Aorta (tissue), 5 donors: ENCODE data around the gene TRIOBP. TPM values are rescaled to one million over a fixed set of nuclear protein-coding genes. Genes with fewer than 3 reads are reported as not detected.
"Not testable (repeated sequence)": the region's sequence is repeated elsewhere in the genome, so short reads cannot be mapped to it uniquely, and the experiment has no call there.

ENCODE experiments used
- ATAC-seq: fragments of 200-7000 bp; cut with Tn5 transposase; one replicate; pipeline ENCODE4 v1.9.1; 2022; ENCODE audit warnings: moderate library complexity; ENCODE audit not compliant: low FRiP score
- DNase-seq, 2 donors: peaks; one replicate each; pipeline ENCODE4 v3.0.0-alpha.2; 2020
- H3K27ac ChIP-seq, 2 donors: one replicate each; pipeline ENCODE4 v1.5.1; 2013; ENCODE audit warnings: low read length in 2 of 2, mild to moderate bottlenecking in 2 of 2, moderate library complexity in 2 of 2, control low read depth in 1 of 2, inconsistent platforms in 1 of 2, low read depth in 1 of 2
- H3K27me3 ChIP-seq, 2 donors: one replicate each; pipeline ENCODE4 v1.6.1; 2013; ENCODE audit warnings: control low read depth in 1 of 2, low read length in 1 of 2, mild to moderate bottlenecking in 1 of 2, moderate library complexity in 1 of 2; ENCODE audit not compliant: insufficient read depth in 2 of 2, control insufficient read depth in 1 of 2
- H3K36me3 ChIP-seq, 2 donors: one replicate each; pipeline ENCODE4 v1.6.1; 2013; ENCODE audit warnings: control low read depth in 1 of 2, low read length in 1 of 2, mild to moderate bottlenecking in 1 of 2; ENCODE audit not compliant: insufficient read depth in 2 of 2, control insufficient read depth in 1 of 2
- H3K4me1 ChIP-seq, 2 donors: one replicate each; pipeline ENCODE4 v1.6.1; 2013; ENCODE audit warnings: low read length in 2 of 2, control low read depth in 1 of 2, mild to moderate bottlenecking in 1 of 2, moderate library complexity in 1 of 2; ENCODE audit not compliant: insufficient read depth in 2 of 2, control insufficient read depth in 1 of 2
- H3K4me3 ChIP-seq, 2 donors: one replicate each; pipeline ENCODE4 v1.5.1; 2013; ENCODE audit warnings: low read length in 2 of 2, control low read depth in 1 of 2, mild to moderate bottlenecking in 1 of 2
- H3K9me3 ChIP-seq: one replicate; pipeline ENCODE4 v1.6.1; 2013; ENCODE audit warnings: mild to moderate bottlenecking, low read length; ENCODE audit not compliant: control insufficient read depth
- WGBS, 2 donors: extraction: QIAGEN DNeasy Blood & Tissue Kit; methylation state at CpG; one replicate each; pipeline ENCODE4 v1.1.7; 2013; 5-methylcytosine and 5-hydroxymethylcytosine counted together
- intact Hi-C, 2 donors: fragments of 100-400 bp; cut with DNase I; formaldehyde crosslinking; loops; one replicate each; pipeline versions ENCODE4 v1.14.2 to v1.15.0; 2022
- polyA plus RNA-seq, 2 donors: library from polyadenylated mRNA; stranded (reverse); fragments of 200-250 nt; gene quantifications; one replicate each; pipeline ENCODE4 v1.2.3, GENCODE V29; 2013
- total RNA-seq, 2 donors: library from RNA; stranded (reverse); fragmentation: NEBNext Ultra II Directional; extraction: Animal tissue kit (Norgen Biotek cat#: 25700); gene quantifications; one replicate each; pipeline ENCODE4 v1.2.1, GENCODE V29; 2021
- donor health status: healthy with polysubstance abuse.
- donor health status: Bipolar disorder and iron deficiency.
- donor health status: DM: no; HTN: no; CAD: no.
- donor health status: DM: no; HTN: no; CAD: no.
- donor health status: DM: yes; HTN: yes; CAD: no.

Gene TRIOBP
- total and polyA plus RNA-seq, 4 donors: 26.9 to 113 (median 72.5) TPM

DNA sequence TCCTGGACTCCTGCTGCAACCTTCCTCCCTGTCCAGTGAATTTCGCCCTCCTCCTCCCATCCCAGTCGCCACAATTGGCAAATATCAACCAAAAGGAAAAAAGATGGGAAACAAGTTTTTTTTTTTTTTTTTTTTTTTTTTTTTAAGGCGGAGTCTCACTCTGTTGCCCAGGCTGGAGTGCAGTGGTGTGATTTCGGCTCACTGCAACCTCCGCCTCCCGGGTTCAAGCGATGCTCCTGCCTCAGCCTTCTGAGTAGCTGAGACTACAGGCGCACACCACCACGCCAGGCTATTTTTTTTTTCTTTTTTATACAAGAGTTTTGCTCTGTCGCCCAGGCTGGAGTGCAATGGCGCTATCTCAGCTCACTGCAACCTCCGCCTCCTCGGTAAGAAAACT lies 590 bp upstream of the TRIOBP start:
- WGBS, 2 donors: 13 to 16% methylated on average over 13 of the region's 13 CpGs
- intact Hi-C loops, H3K27me3 ChIP-seq, H3K4me1 ChIP-seq, ATAC-seq, DNase-seq, H3K9me3 ChIP-seq, H3K4me3 ChIP-seq, H3K36me3 ChIP-seq, H3K27ac ChIP-seq: not testable (repeated sequence)

- intact Hi-C loops: no loop called here
- 55 to 61% methylated on average over 3 of the region's 3 CpGs for WGBS, 2 donors
- peak; percentile 22 for ATAC-seq
Measured at GRCh38 chr22:37697538-37697835, 639 bp downstream of the TRIOBP start.

DNA sequence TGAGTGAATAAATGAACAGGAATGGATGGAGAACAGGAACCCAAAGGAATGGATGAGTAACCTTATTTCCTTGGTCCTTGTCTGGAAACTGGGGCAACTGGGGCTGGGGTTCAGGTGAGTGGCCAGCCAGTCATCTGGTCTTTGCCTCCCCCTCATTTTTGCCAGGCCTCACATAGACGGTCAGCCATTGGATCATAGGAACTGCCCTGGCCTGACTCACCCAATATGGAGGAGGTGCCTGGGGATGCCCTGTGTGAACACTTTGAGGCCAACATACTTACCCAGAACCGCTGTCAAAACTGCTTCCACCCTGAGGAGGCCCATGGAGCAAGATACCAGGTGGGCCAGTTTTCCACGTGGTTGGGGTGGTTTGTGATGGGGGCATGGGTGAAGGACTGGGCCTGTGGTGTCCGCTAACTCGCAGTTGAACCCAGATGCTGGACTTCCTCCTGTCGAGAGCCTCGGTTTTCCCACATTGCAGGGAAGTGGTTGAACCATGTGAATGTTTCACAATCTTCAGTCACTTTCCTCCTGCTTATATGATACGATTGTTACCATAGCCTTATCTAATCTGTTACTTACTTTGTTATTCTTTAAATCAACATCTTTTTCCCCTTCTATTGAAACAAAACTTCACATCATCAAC lies 4.4 kb downstream of the TRIOBP start:
- H3K36me3 ChIP-seq: no peaks in the 10 kb centered on the region
- no peak for ATAC-seq
- H3K27me3 ChIP-seq: no peaks in the 10 kb centered on the region
- H3K4me1 ChIP-seq: no peaks in the 10 kb centered on the region
- no peak overlapping the region for H3K4me3 ChIP-seq
- H3K9me3 ChIP-seq: no peaks in the 10 kb centered on the region
- no peak overlapping the region for H3K27ac ChIP-seq
- 69 to 70% methylated on average over 8 of the region's 8 CpGs for WGBS, 2 donors
- no peak for DNase-seq
- intact Hi-C loops: no loop called here

More at GRCh38 chr22:37697538-37697835, 639 bp downstream of the TRIOBP start:
- peak overlapping the region in 1 of 2 donors; percentile 13 for H3K27ac ChIP-seq
- no peaks in the 10 kb centered on the region for H3K36me3 ChIP-seq
- H3K4me1 ChIP-seq: no peaks in the 10 kb centered on the region
- H3K4me3 ChIP-seq: no peak overlapping the region
- no peaks in the 10 kb centered on the region for H3K9me3 ChIP-seq
- no peaks in the 10 kb centered on the region for H3K27me3 ChIP-seq
- no peak for DNase-seq

- Histone ChIP-seq H3K4me3 (no peak overlapping the region), H3K36me3 (no peaks in the 10 kb centered on the region), H3K4me1 (no peaks in the 10 kb centered on the region), H3K27ac (no peak overlapping the region), H3K9me3 (no peaks in the 10 kb centered on the region), H3K27me3 (no peaks in the 10 kb centered on the region)
- 81% methylated on average over 7 of the region's 7 CpGs for WGBS, 2 donors
- intact Hi-C loops: no loop called here
- ATAC-seq (no peak), DNase-seq (no peak)
Measured at GRCh38 chr22:37703906-37704305, 7.1 kb downstream of the TRIOBP start.

- DNase-seq (no peak), ATAC-seq (no peak)
- no peaks in the 10 kb centered on the region for H3K4me1 ChIP-seq
- no peak overlapping the region for H3K4me3 ChIP-seq
- no peak overlapping the region for H3K27ac ChIP-seq
- H3K36me3 ChIP-seq: no peaks in the 10 kb centered on the region
- no peaks in the 10 kb centered on the region for H3K9me3 ChIP-seq
- no peaks in the 10 kb centered on the region for H3K27me3 ChIP-seq
- WGBS, 2 donors: 85 to 97% methylated on average over 3 of the region's 3 CpGs
- intact Hi-C loops: no loop called here
Measured at GRCh38 chr22:37704645-37705044, 7.8 kb downstream of the TRIOBP start.

DNA sequence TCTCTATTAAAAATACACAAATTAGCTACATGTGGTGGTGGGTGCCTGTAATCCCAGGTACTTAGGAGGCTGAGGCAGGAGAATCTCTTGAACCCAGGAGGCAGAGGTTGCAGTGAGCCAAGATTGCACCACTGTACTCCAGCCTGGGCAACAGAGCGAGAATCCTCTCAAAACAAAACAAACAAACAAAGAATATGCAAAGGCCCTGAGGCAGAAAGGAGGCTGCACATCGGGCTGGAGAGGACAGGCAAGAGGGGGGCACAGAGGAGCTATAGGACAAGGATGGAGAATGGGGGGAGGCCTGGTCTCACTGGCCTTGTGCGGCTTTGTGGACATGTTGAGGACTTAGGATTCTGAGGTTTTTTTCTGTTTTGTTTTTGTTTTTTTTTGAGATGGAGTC lies 8.4 kb downstream of the TRIOBP start:
- 98 to 100% methylated on average over 3 of the region's 3 CpGs for WGBS, 2 donors

DNA sequence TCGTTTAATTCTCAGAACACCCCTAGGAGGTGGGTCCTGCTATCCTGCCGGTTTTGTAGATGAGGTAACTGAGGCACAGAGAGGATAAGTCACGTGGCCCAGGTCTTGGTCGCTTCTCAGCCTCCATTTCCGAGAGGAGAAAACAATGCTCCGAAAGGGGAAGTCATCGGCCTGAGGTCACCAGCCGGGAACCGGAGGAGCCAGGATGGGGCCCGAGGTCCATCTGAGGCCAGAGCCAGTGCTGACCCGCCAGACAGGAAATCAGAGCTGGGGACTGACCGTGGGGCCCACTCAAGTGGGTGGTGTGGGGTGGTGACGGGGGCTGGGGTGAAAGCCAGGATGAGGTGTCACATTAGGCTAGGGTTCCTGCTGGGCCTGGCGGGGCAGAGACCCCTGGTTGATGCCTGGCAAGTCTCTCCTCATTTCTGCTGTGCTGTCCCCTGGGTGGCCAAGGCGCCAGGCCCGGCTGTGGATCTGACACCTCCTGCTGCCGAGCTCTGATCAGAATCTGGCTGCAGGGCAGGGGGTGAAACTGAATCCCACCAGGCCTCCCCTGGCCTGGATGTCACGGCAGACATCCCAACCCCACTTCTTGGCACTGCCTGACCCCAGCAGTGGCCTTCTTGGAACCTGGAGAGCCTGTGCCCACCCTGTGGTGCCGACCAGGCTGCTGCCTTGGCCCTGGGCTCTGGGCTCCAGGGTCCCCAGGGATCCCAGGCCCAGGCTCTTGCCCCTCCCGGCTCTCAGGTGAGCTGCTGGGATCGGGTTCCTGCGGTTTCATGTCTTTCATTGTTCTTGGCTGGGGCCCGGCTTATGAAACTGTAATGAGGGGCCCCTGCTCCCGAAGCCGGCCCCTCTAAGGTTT lies 12.0 kb downstream of the TRIOBP start:
- H3K27ac ChIP-seq: no peak overlapping the region
- no peaks in the 10 kb centered on the region for H3K9me3 ChIP-seq
- intact Hi-C loops: no loop called here
- WGBS, 2 donors: 92 to 94% methylated on average over 24 to 25 of the region's 25 CpGs
- no peaks in the 10 kb centered on the region for H3K27me3 ChIP-seq
- H3K4me1 ChIP-seq: no peaks in the 10 kb centered on the region
- no peaks in the 10 kb centered on the region for H3K36me3 ChIP-seq
- ATAC-seq (no peak), DNase-seq (peak in 1 of 2 donors; percentile 77)
- H3K4me3 ChIP-seq: no peak overlapping the region

More for the DNA sequence above, 8.4 kb downstream of the TRIOBP start:
- Histone ChIP-seq H3K4me1 (no peaks in the 10 kb centered on the region), H3K4me3 (no peak overlapping the region), H3K36me3 (no peaks in the 10 kb centered on the region), H3K27ac (no peak overlapping the region), H3K9me3 (no peaks in the 10 kb centered on the region), H3K27me3 (no peaks in the 10 kb centered on the region)
- no peak for DNase-seq
- no peak for ATAC-seq
- intact Hi-C loops: no loop called here

- Histone ChIP-seq H3K36me3 (no peaks in the 10 kb centered on the region), H3K4me1 (no peaks in the 10 kb centered on the region), H3K9me3 (no peaks in the 10 kb centered on the region), H3K27me3 (no peaks in the 10 kb centered on the region), H3K27ac (no peak overlapping the region), H3K4me3 (no peak overlapping the region)
- no peak for ATAC-seq
- intact Hi-C loops: no loop called here
- 96% methylated on average over 15 of the region's 15 CpGs for WGBS, 2 donors
- DNase-seq: no peak
Measured at GRCh38 chr22:37709445-37709765, 12.6 kb downstream of the TRIOBP start.

DNA sequence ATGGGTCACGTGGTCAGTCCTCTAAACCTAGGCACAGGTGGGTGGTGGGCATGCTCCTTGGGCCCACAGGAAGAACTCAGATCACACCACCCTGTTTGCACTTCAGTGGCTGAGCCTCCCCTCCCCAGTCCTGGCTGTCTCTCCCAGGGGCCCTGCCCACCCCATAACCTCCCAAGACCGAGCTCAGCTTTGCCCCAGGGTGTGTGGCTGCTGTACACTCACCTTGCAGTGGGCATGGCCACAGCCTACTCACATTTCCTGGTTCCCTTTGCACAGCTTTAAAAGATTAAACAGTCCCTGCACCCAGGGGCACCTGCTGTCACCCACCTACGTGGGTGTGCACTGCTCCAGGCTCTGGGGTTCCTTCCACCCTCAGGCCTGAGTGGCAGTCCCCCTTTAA lies 13.8 kb downstream of the TRIOBP start:
- no peak overlapping the region for H3K27ac ChIP-seq
- intact Hi-C loops: no loop called here
- no peaks in the 10 kb centered on the region for H3K9me3 ChIP-seq
- H3K27me3 ChIP-seq: no peaks in the 10 kb centered on the region
- H3K4me3 ChIP-seq: no peak overlapping the region
- ATAC-seq (no peak), DNase-seq (no peak)
- H3K36me3 ChIP-seq: no peaks in the 10 kb centered on the region
- WGBS, 2 donors: 94% methylated on average over 3 of the region's 3 CpGs
- H3K4me1 ChIP-seq: no peaks in the 10 kb centered on the region
